ENCODE measurements around the gene PTGR1. TPM values are rescaled to one million over a fixed set of nuclear protein-coding genes. Genes with fewer than 3 reads are reported as not detected.
"Not testable (repeated sequence)": the region's sequence is repeated elsewhere in the genome, so short reads cannot be mapped to it uniquely, and the experiment has no call there.

Gene PTGR1
- total and polyA plus RNA-seq, 2 experiments from 2014 or later, result 65.2 to 99.5 TPM

DNA sequence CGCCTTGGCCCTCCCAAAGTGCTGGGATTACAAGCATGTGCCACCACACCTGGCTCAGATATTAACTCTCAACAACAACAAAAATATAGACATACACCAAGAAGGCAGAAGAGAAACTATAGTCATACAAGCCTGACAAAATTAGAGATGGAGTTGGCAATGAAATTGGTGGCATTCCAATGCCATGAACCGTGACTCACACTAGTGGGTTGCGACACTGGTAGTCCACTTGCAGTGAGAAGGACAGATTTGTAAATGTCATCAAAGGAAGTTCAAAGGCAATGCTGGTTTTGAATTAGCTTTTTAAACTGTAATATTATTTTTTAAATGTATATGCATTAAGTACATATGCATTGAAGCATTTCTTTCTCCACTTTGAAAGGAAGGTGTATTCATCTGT, 23.2 kb upstream of the PTGR1 start:
- Histone ChIP-seq H3K4me3 (no peak overlapping the region), H3K27me3 (replicated peaks; ENCODE audit: insufficient read depth) (no peaks in the 10 kb centered on the region), H3K9ac (no peak overlapping the region), H4K20me1 (ENCODE audit: insufficient read depth) (no peaks in the 10 kb centered on the region), H3K4me2 (ENCODE audit: unreplicated experiment) (no peak overlapping the region), H3K9me2 (ENCODE audit: insufficient read depth) (no peaks in the 10 kb centered on the region), H3K36me3 (ENCODE audit: low read depth) (no peaks in the 10 kb centered on the region), H3K4me1 (ENCODE audit: insufficient read depth) (peaks cover 12% of the 10 kb centered on the region), H3K27ac (peak overlapping the region; percentile 32), H3F3A (ENCODE audit: insufficient read depth) (peaks cover 12% of the 10 kb centered on the region; the same call in 1 of the 2 replicates), H3K79me2 (ENCODE audit: insufficient read depth) (no peaks in the 10 kb centered on the region), H3K9me3 (ENCODE audit: low read depth) (no peaks in the 10 kb centered on the region), H2AFZ (no peak overlapping the region)
- WGBS, 2 experiments (ENCODE audit: low coverage in 1 of 2, low lambda C conversion rate in 2 of 2, missing lambda C conversion rate in 2 of 2), result 30 to 33% methylated on average over 3 of the region's 3 CpGs
- in situ Hi-C loops (cut with MboI), result no loop called here
- peak; percentile 87 for DNase-seq
- no peak for TF ChIP-seq EZH2 (IDR thresholded peaks at IDR 0.05; ENCODE audit: insufficient read depth, poor library complexity, severe bottlenecking)
- TF ChIP-seq EZH2phosphoT487 (IDR thresholded peaks at IDR 0.05; ENCODE audit: insufficient read depth, low read depth), result no peak

- DNase-seq, result peak; percentile 75
Observed at GRCh38 chr9:111621895-111622480, 22.5 kb upstream of the PTGR1 start.

GRCh38 chr9:111617349-111617748, 17.9 kb upstream of the PTGR1 start:
- H3K79me2 ChIP-seq (ENCODE audit: insufficient read depth); in situ Hi-C loops (cut with MboI); H3K9ac ChIP-seq; H3K27me3 ChIP-seq (replicated peaks; ENCODE audit: insufficient read depth); H3K9me3 ChIP-seq (ENCODE audit: low read depth); H3K4me3 ChIP-seq; DNase-seq; H3K9me2 ChIP-seq (ENCODE audit: insufficient read depth); H4K20me1 ChIP-seq (ENCODE audit: insufficient read depth); H3F3A ChIP-seq (ENCODE audit: insufficient read depth); H3K36me3 ChIP-seq (ENCODE audit: low read depth); H3K4me2 ChIP-seq (ENCODE audit: unreplicated experiment); H3K27ac ChIP-seq; H3K4me1 ChIP-seq (ENCODE audit: insufficient read depth); H2AFZ ChIP-seq: not testable (repeated sequence)
- 88% methylated on average over 27 of the region's 29 CpGs; no CpG with 5 or more reads in 1 of the 2 experiments for WGBS, 2 experiments (ENCODE audit: low coverage in 1 of 2, low lambda C conversion rate in 2 of 2, missing lambda C conversion rate in 2 of 2)

More at GRCh38 chr9:111621895-111622480, 22.5 kb upstream of the PTGR1 start:
- in situ Hi-C loops (cut with MboI), result no loop called here
- H3F3A ChIP-seq (ENCODE audit: insufficient read depth), result peaks cover 12% of the 10 kb centered on the region; the same call in 1 of the 2 replicates
- H3K36me3 ChIP-seq (ENCODE audit: low read depth), result no peaks in the 10 kb centered on the region
- H3K9ac ChIP-seq, result no peak overlapping the region
- H3K79me2 ChIP-seq (ENCODE audit: insufficient read depth), result no peaks in the 10 kb centered on the region
- no peaks in the 10 kb centered on the region for H3K9me3 ChIP-seq (ENCODE audit: low read depth)
- no peaks in the 10 kb centered on the region for H3K27me3 ChIP-seq (replicated peaks; ENCODE audit: insufficient read depth)
- H2AFZ ChIP-seq, result no peak overlapping the region
- no peak overlapping the region for H3K4me3 ChIP-seq
- H4K20me1 ChIP-seq (ENCODE audit: insufficient read depth), result no peaks in the 10 kb centered on the region
- 2 to 3% methylated on average over 2 of the region's 2 CpGs for WGBS, 2 experiments (ENCODE audit: low coverage in 1 of 2, low lambda C conversion rate in 2 of 2, missing lambda C conversion rate in 2 of 2)
- no peak overlapping the region for H3K4me2 ChIP-seq (ENCODE audit: unreplicated experiment)
- peak overlapping the region; percentile 32 for H3K27ac ChIP-seq
- TF ChIP-seq EZH2phosphoT487 (IDR thresholded peaks at IDR 0.05; ENCODE audit: insufficient read depth, low read depth) (no peak), EZH2 (IDR thresholded peaks at IDR 0.05; ENCODE audit: insufficient read depth, poor library complexity, severe bottlenecking) (no peak)
- H3K4me1 ChIP-seq (ENCODE audit: insufficient read depth), result peaks cover 12% of the 10 kb centered on the region
- H3K9me2 ChIP-seq (ENCODE audit: insufficient read depth), result no peaks in the 10 kb centered on the region

DNA sequence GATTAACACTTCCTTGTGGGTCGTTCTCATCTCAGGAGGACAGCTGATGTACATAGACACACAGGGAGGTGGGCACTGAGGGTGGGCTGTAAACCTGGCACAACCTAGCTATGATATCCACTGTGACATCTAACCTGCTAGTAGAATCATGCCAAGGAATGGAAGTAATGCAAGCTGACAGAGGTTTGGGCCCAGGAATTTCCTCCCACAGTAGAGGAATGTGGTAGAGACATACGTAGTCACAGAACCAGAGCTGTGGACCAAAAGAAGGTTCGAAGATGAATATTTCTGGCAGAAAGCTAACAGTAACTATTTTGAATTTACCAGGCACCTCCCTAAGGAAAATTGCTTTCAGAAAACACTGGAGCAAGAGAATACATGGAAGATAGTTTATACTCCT, 16.5 kb upstream of the PTGR1 start:
- no peak overlapping the region for H3K4me3 ChIP-seq
- H3K27me3 ChIP-seq (replicated peaks; ENCODE audit: insufficient read depth), result peaks cover 3% of the 10 kb centered on the region; the same call in 1 of the 2 replicates
- no peaks in the 10 kb centered on the region for H3K9me2 ChIP-seq (ENCODE audit: insufficient read depth)
- no peak overlapping the region for H2AFZ ChIP-seq
- H3K9me3 ChIP-seq (ENCODE audit: low read depth), result no peaks in the 10 kb centered on the region
- H3K27ac ChIP-seq, result no peak overlapping the region
- H4K20me1 ChIP-seq (ENCODE audit: insufficient read depth), result no peaks in the 10 kb centered on the region
- H3K4me2 ChIP-seq (ENCODE audit: unreplicated experiment), result no peak overlapping the region
- no peaks in the 10 kb centered on the region for H3F3A ChIP-seq (ENCODE audit: insufficient read depth)
- H3K79me2 ChIP-seq (ENCODE audit: insufficient read depth), result no peaks in the 10 kb centered on the region
- TF ChIP-seq EZH2 (IDR thresholded peaks at IDR 0.05; ENCODE audit: insufficient read depth, poor library complexity, severe bottlenecking), result no peak
- in situ Hi-C loops (cut with MboI), result no loop called here
- 42 to 60% methylated on average over 3 of the region's 3 CpGs for WGBS, 2 experiments (ENCODE audit: low coverage in 1 of 2, low lambda C conversion rate in 2 of 2, missing lambda C conversion rate in 2 of 2)
- H3K36me3 ChIP-seq (ENCODE audit: low read depth), result no peaks in the 10 kb centered on the region
- no peaks in the 10 kb centered on the region; the same call in 1 of the 2 replicates for H3K4me1 ChIP-seq (ENCODE audit: insufficient read depth)
- DNase-seq, result no peak
- no peak overlapping the region for H3K9ac ChIP-seq
